Right lobe of liver (tissue), 6 donors: ENCODE results near the gene MOB2. TPM values are rescaled to one million over a fixed set of nuclear protein-coding genes. Genes with fewer than 3 reads are reported as not detected.

Experiments
- ATAC-seq, 4 donors: fragments of 200-7000 bp; cut with Tn5 transposase; one replicate each; pipeline ENCODE4 v1.9.1; 2020; ENCODE audit warnings: mild to moderate bottlenecking in 4 of 4, moderate library complexity in 4 of 4
- DNase-seq, 3 donors: peaks; one replicate each; pipeline ENCODE4 v3.0.0-alpha.2; 2020
- H3K27ac ChIP-seq, 3 donors: fragments of 200-600 bp; one replicate each; pipeline ENCODE4 v1.8.0; 2022
- H3K27me3 ChIP-seq, 2 donors: fragments of 200-600 bp; one replicate each; pipeline ENCODE4 v1.8.0; 2022
- H3K36me3 ChIP-seq, 4 donors: fragments of 200-600 bp; sonication (generic) in 1 of 4; one replicate each; pipeline versions ENCODE4 v1.5.1 to v1.8.0; 2017 to 2022; ENCODE audit warnings: control low read depth in 1 of 4
- H3K4me1 ChIP-seq, 4 donors: fragments of 200-600 bp; sonication (generic) in 1 of 4; one replicate each; pipeline versions ENCODE4 v1.5.1 to v1.8.0; 2017 to 2022; ENCODE audit warnings: control low read depth in 1 of 4
- H3K4me3 ChIP-seq, 3 donors: fragments of 200-600 bp; one replicate each; pipeline ENCODE4 v1.8.0; 2022
- H3K9me3 ChIP-seq, 4 donors: fragments of 200-600 bp; sonication (generic) in 1 of 4; one replicate each; pipeline versions ENCODE4 v1.5.1 to v1.8.0; 2017 to 2022; ENCODE audit warnings: control low read depth in 1 of 4
- POLR2A ChIP-seq: fragments of 450-650 bp; IDR thresholded peaks from one replicate; pipeline ENCODE4 v1.6.1; 2017; ENCODE audit warnings: antibody characterized with exemption, mild to moderate bottlenecking
- WGBS: methylation state at CpG from one replicate; pipeline ENCODE4 v1.1.6; 2018; ENCODE audit warnings: low coverage, low lambda C conversion rate; ENCODE audit not compliant: insufficient coverage; ENCODE audit errors: missing lambda C conversion rate; 5-methylcytosine and 5-hydroxymethylcytosine counted together
- intact Hi-C, 2 donors: fragments of 100-400 bp; cut with DNase I; formaldehyde crosslinking; loops; one replicate each; pipeline versions ENCODE4 v1.11.2 to v1.14.1; 2022
- total RNA-seq, 6 experiments: library from RNA; depleted of rRNA in 2 of 6; stranded (reverse); fragments of >200 nt in 2 of 6; fragmentation: NEBNext Ultra II Directional in 3 of 6; extraction: Animal tissue kit (Norgen Biotek cat#: 25700) in 3 of 6; gene quantifications; one replicate each; pipeline versions ENCODE4 v1.1.0 to v1.2.4, GENCODE V29; 2016 to 2023
- TF ChIP-seq, protein P1 (sequence below), 4 donors: fragments of 200-600 bp in 3 of 4; fragments of 450-650 bp in 1 of 4; IDR thresholded peaks; one replicate each; pipeline versions ENCODE4 v1.5.1 to v1.8.0; 2016 to 2022; ENCODE audit warnings: antibody characterized with exemption in 4 of 4, mild to moderate bottlenecking in 2 of 4
- donor health status: DM: no; HTN: yes; CAD: no.
- donor health status: DM: no; HTN: no; CAD: no.
- donor health status: DM: no; HTN: no; CAD: no.
- donor health status: DM: no; HTN: yes; CAD: no.
- donor health status: DM: no; HTN: yes; CAD: no.

Gene MOB2
- total RNA-seq, 6 experiments from 2014 or later, result 8.5 to 17.0 (median 14.1) TPM

DNA sequence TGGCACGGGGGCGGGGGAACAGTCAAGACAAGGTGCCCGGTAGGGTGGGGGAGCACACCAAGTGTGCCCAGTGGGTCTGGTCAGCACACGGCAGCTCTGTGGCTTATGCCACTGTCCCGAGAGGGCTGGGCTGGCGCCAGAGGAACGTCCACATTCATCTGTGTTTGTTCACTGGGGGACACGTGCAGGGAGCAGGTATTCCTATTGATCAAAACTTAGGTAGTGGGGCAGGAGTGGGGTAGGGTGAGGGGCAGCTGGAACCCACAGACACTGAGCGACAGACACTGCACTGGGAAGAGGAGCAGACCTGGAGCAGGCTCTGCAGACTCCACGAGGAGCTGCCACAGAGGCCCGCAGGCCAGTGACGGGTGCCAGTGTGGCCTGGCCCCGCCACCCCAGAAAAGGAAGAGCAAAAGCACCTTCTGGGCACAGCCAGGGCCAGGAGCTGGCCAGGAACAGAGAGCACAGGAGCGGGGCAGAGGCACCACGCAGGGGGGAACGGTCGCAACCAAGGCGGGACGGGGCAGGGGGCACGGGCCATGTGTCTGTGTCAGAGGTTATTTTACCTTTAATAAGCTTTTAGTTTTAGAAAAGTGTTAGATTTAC, 2.1 kb upstream of the MOB2 start:
- intact Hi-C loops, result no loop called here
- Histone ChIP-seq H3K4me3 (no peak overlapping the region), H3K36me3 (no peaks in the 10 kb centered on the region), H3K27me3 (no peaks in the 10 kb centered on the region), H3K27ac (no peak overlapping the region), H3K4me1 (peaks cover 0 to 2% (median 0%) of the 10 kb centered on the region in 4 donors), H3K9me3 (no peaks in the 10 kb centered on the region)
- DNase-seq (peak in 2 of 3 donors; percentile 33 to 38), ATAC-seq (peak; percentile 5 to 38 (median 24))
- TF ChIP-seq POLR2A, result no peak
- TF ChIP-seq, protein P1, sequence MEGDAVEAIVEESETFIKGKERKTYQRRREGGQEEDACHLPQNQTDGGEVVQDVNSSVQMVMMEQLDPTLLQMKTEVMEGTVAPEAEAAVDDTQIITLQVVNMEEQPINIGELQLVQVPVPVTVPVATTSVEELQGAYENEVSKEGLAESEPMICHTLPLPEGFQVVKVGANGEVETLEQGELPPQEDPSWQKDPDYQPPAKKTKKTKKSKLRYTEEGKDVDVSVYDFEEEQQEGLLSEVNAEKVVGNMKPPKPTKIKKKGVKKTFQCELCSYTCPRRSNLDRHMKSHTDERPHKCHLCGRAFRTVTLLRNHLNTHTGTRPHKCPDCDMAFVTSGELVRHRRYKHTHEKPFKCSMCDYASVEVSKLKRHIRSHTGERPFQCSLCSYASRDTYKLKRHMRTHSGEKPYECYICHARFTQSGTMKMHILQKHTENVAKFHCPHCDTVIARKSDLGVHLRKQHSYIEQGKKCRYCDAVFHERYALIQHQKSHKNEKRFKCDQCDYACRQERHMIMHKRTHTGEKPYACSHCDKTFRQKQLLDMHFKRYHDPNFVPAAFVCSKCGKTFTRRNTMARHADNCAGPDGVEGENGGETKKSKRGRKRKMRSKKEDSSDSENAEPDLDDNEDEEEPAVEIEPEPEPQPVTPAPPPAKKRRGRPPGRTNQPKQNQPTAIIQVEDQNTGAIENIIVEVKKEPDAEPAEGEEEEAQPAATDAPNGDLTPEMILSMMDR (IDR thresholded peaks at IDR 0.05), result no peak
- 100% methylated on average over 2 of the region's 20 CpGs for WGBS

DNA sequence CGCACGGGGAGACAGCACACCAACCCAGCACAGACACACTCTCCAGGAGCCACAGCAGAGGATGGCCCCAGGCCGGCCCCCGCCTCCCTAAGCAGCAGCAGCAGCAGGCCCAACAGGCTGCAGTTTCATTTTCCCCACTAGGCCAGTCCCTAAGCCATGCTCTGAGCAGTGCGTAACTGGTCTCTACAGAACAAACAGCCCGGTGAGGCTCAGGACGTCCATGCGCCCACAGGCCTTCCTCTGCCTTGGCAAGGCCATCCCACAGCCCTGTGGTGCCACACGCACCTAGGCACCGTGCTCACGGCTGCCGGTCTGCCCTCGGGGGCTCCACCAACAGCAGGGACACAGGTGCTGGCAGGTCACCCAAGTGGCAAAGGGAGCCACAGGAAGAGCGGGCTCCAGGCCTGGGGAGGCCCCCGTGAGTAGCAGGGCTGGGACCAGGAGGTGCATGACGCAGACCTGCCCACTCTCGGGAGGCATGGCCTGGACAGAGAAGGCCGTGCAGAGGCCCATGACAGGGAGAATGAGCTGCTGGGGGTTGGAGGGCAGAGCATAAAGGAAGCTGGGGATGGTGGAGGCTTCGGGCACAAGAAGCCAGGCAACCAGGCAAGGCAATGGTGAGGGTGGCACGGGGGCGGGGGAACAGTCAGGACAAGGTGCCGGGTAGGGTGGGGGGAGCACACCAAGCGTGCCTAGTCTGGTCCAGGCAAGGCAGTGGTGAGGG, 1.4 kb upstream of the MOB2 start:
- Histone ChIP-seq H3K27me3 (no peaks in the 10 kb centered on the region), H3K36me3 (no peaks in the 10 kb centered on the region), H3K27ac (no peak overlapping the region), H3K4me1 (peaks cover 0 to 2% (median 0%) of the 10 kb centered on the region in 4 donors), H3K9me3 (no peaks in the 10 kb centered on the region), H3K4me3 (no peak overlapping the region)
- 90% methylated on average over 4 of the region's 23 CpGs for WGBS
- TF ChIP-seq, protein P1 (IDR thresholded peaks at IDR 0.05), result no peak
- no peak for TF ChIP-seq POLR2A
- DNase-seq, result peak in 2 of 3 donors; percentile 16 to 44
- ATAC-seq, result peak in 1 of 4 donors; percentile 3
- intact Hi-C loops, result no loop called here

DNA sequence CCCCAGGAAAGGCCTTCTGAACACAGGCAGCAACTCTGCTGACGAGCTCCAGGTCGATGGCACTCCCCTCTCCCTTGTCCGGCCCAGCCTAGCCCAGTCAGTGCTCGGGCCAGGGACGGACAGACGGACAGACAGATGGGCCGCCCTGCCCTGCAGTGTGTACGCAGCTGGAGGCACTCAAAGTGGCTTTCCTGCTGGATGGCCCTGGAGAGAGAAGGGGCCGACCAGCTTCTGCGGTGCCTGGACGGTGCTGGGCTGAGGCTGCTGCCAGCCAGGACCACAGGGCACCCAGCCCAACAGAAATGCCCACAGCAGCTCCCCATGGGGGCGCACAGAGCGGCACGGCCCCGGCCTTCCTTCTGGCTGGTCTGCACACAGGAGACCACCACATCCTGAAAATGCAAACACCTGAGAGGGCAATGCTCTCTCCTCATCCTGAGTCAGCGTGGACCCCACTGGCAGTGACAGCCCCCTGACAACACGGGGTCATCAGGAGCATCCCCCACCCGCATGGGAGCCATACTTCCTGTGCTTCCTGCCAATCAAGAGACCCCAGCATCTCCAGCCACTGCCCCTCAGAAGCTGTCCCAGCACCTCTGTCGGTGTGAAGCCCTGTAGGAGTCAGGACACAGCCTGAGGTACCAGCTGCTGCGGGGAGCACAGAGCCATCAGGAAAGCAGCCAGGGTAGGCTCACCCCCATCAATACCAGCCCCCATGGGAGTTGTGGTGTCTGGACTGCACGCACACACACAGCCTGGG, 692 bp upstream of the MOB2 start:
- Histone ChIP-seq H3K9me3 (no peaks in the 10 kb centered on the region), H3K4me1 (peaks cover 0 to 2% (median 0%) of the 10 kb centered on the region in 4 donors), H3K27ac (no peak overlapping the region), H3K4me3 (no peak overlapping the region), H3K27me3 (no peaks in the 10 kb centered on the region), H3K36me3 (no peaks in the 10 kb centered on the region)
- no CpG with 5 or more reads among the region's 21 CpGs for WGBS
- DNase-seq, result peak in 2 of 3 donors; percentile 16 to 48
- intact Hi-C loops, result no loop called here
- no peak for TF ChIP-seq POLR2A
- TF ChIP-seq, protein P1 (IDR thresholded peaks at IDR 0.05), result no peak
- ATAC-seq, result no peak

DNA sequence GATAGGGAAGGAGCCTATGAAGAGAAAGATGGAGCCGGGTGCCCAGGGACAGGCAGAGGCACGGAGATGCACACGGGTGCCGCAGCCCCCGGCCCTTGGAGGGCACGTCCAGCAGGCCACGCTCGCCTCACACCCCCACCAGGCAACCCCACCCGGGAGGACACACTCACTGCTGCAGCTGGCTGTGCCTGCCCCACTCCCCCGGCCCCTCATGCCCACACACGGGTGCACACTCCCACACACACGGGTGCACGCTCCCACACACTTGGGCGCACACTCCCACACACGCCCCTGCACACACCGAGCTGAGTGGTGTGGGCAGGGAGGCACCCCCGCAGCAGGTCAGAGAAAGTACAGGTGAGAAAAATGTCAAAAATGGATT, 1.1 kb downstream of the MOB2 start:
- Histone ChIP-seq H3K4me3 (no peak overlapping the region), H3K9me3 (no peaks in the 10 kb centered on the region), H3K27me3 (no peaks in the 10 kb centered on the region), H3K27ac (no peak overlapping the region), H3K36me3 (no peaks in the 10 kb centered on the region), H3K4me1 (peaks cover 0 to 2% (median 0%) of the 10 kb centered on the region in 4 donors)
- DNase-seq (peak in 2 of 3 donors; percentile 16 to 51), ATAC-seq (no peak)
- intact Hi-C loops, result no loop called here
- WGBS, result no CpG with 5 or more reads among the region's 17 CpGs
- TF ChIP-seq POLR2A, result no peak
- TF ChIP-seq, protein P1 (IDR thresholded peaks at IDR 0.05), result no peak
